ENCODE measurements around the gene SMYD4. TPM values are rescaled to one million over a fixed set of nuclear protein-coding genes. Genes with fewer than 3 reads are reported as not detected.

The SMYD4 gene
- total and polyA plus RNA-seq, 9 of the 15 experiments (the other 6 are each of a cell fraction or from before 2014, with no cell fraction given), result 1.3 to 10.2 (median 6.7) TPM

DNA sequence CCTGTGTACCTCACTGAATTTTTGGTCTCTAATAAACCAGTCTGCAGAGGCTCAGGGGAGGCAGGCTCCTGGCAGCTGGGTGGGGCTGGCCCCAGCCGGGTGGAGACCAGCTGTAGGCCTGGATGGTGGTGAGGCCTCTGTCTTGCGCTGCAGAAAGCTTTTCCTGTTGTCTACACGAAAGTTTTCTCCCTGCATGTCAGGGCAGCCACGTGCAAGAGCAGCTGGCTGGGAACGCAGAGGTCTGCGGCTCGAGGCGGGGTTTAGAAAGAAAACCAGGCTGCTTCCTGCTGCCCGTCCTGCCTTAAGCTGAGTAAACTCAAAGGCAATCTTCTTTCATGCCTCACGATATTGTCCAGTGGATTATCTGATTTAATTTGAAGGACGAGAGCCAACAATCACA, 65.4 kb downstream of the SMYD4 start (continued):
- TF ChIP-seq, protein P1, sequence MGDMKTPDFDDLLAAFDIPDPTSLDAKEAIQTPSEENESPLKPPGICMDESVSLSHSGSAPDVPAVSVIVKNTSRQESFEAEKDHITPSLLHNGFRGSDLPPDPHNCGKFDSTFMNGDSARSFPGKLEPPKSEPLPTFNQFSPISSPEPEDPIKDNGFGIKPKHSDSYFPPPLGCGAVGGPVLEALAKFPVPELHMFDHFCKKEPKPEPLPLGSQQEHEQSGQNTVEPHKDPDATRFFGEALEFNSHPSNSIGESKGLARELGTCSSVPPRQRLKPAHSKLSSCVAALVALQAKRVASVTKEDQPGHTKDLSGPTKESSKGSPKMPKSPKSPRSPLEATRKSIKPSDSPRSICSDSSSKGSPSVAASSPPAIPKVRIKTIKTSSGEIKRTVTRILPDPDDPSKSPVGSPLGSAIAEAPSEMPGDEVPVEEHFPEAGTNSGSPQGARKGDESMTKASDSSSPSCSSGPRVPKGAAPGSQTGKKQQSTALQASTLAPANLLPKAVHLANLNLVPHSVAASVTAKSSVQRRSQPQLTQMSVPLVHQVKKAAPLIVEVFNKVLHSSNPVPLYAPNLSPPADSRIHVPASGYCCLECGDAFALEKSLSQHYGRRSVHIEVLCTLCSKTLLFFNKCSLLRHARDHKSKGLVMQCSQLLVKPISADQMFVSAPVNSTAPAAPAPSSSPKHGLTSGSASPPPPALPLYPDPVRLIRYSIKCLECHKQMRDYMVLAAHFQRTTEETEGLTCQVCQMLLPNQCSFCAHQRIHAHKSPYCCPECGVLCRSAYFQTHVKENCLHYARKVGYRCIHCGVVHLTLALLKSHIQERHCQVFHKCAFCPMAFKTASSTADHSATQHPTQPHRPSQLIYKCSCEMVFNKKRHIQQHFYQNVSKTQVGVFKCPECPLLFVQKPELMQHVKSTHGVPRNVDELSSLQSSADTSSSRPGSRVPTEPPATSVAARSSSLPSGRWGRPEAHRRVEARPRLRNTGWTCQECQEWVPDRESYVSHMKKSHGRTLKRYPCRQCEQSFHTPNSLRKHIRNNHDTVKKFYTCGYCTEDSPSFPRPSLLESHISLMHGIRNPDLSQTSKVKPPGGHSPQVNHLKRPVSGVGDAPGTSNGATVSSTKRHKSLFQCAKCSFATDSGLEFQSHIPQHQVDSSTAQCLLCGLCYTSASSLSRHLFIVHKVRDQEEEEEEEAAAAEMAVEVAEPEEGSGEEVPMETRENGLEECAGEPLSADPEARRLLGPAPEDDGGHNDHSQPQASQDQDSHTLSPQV (IDR thresholded peaks at IDR 0.05), result 0 out of 2 replicates have a peak, but pooled peaks have one; percentile 21
- TF ChIP-seq ETV1 (tag; conservative IDR thresholded peaks at IDR 0.05; ENCODE audit: low read depth) (no peak), MYC (IDR thresholded peaks at IDR 0.05; ENCODE audit: low read depth, low read length) (peak; percentile 34; the same call in 1 of the 2 replicates), MYC (CRISPR knock-in tag; IDR thresholded peaks at IDR 0.05; ENCODE audit: borderline replicate concordance, low read depth) (no peak), NR4A1 (CRISPR knock-in tag; IDR thresholded peaks at IDR 0.05) (no peak), NR4A1 (tag; IDR thresholded peaks at IDR 0.05) (no peak)

All from K562 (cell line).